HAP-1 (cell line): ENCODE measurements around the gene POLE.
A peak's percentile ranks its signal among the peaks of the same experiment; 100 is the strongest.

Experiments used
- DNase-seq, 2 experiments: peaks; one replicate each; pipeline ENCODE4 v3.0.0-alpha.2; 2016 to 2020; ENCODE audit warnings: low spot score in 2 of 2
- H3K27me3 ChIP-seq: fragments of 250-450 bp; sonication (Bioruptor Pico); 2 replicates; pipeline ENCODE4 v1.5.1; 2020; ENCODE audit warnings: low read depth, mild to moderate bottlenecking, moderate library complexity
- H3K36me3 ChIP-seq: fragments of 250-450 bp; sonication (Bioruptor Pico); replicated peaks from 2 replicates; pipeline ENCODE4 v1.5.1; 2020; ENCODE audit warnings: mild to moderate bottlenecking
- H3K4me1 ChIP-seq: fragments of 250-450 bp; sonication (Bioruptor Pico); 2 replicates; pipeline ENCODE4 v1.5.1; 2020; ENCODE audit warnings: mild to moderate bottlenecking
- H3K4me3 ChIP-seq: fragments of 250-450 bp; sonication (Bioruptor Pico); 2 replicates; pipeline ENCODE4 v1.5.1; 2020; ENCODE audit warnings: mild to moderate bottlenecking, moderate library complexity
- H3K9me3 ChIP-seq: fragments of 250-450 bp; sonication (Bioruptor Pico); 2 replicates; pipeline ENCODE4 v1.5.1; 2020; ENCODE audit warnings: mild to moderate bottlenecking, moderate library complexity
- in situ Hi-C: fragments of 300-500 bp; cut with MboI; formaldehyde crosslinking; loops from 3 replicates; pipeline ENCODE4 v1.14.3; 2020; ENCODE audit warnings: low sequenced_read_pairs, inconsistent platforms, mixed read lengths

Gene POLE

GRCh38 chr12:132687211-132688164 is at the start of gene POLE, which contains the start of gene PXMP2:
Gene POLE (minus strand): TSS chr12:132687342. CDS start chr12:132687315, 27 bp downstream.
Gene PXMP2 (plus strand): TSS chr12:132687587. CDS start chr12:132687671, 84 bp downstream.
- in situ Hi-C loops: no loop called here
- Histone ChIP-seq H3K4me3 (peak within 1 kb of the TSS; percentile 72), H3K36me3 (peaks cover 41% of the 10 kb centered on the region), H3K27me3 (no peaks in the 10 kb centered on the region), H3K4me1 (peaks cover 10% of the 10 kb centered on the region), H3K9me3 (no peaks in the 10 kb centered on the region)
- peak; percentile 95 to 98 for DNase-seq

- in situ Hi-C loops: no loop called here
- peaks cover 84% of the 10 kb centered on the region for H3K36me3 ChIP-seq
- H3K27me3 ChIP-seq: no peaks in the 10 kb centered on the region
- H3K4me3 ChIP-seq: no peak overlapping the region
- H3K4me1 ChIP-seq: no peaks in the 10 kb centered on the region
- no peak for DNase-seq
- H3K9me3 ChIP-seq: no peaks in the 10 kb centered on the region
These were observed 49.8 kb upstream of the POLE start for GRCh38 chr12:132736913-132737312.

- in situ Hi-C loops: no loop called here
- H3K9me3 ChIP-seq: no peaks in the 10 kb centered on the region
- H3K27me3 ChIP-seq: no peaks in the 10 kb centered on the region
- peaks cover 81% of the 10 kb centered on the region for H3K36me3 ChIP-seq
- H3K4me1 ChIP-seq: no peaks in the 10 kb centered on the region
- no peak for DNase-seq
- no peak overlapping the region for H3K4me3 ChIP-seq
These were observed 49.2 kb upstream of the POLE start for GRCh38 chr12:132736378-132736777.

GRCh38 chr12:132735496-132735895 is 48.4 kb upstream of the POLE start:
- Histone ChIP-seq H3K36me3 (peaks cover 81% of the 10 kb centered on the region), H3K4me3 (no peak overlapping the region), H3K4me1 (no peaks in the 10 kb centered on the region), H3K9me3 (no peaks in the 10 kb centered on the region), H3K27me3 (no peaks in the 10 kb centered on the region)
- DNase-seq: no peak
- in situ Hi-C loops: no loop called here

GRCh38 chr12:132734206-132734605 is 47.1 kb upstream of the POLE start:
- H3K9me3 ChIP-seq: no peaks in the 10 kb centered on the region; the same call in 1 of the 2 replicates
- in situ Hi-C loops: no loop called here
- no peak overlapping the region for H3K4me3 ChIP-seq
- no peaks in the 10 kb centered on the region for H3K27me3 ChIP-seq
- peaks cover 75% of the 10 kb centered on the region for H3K36me3 ChIP-seq
- no peak for DNase-seq
- H3K4me1 ChIP-seq: no peaks in the 10 kb centered on the region

- no peak for DNase-seq
- Histone ChIP-seq H3K36me3 (peaks cover 73% of the 10 kb centered on the region), H3K4me1 (no peaks in the 10 kb centered on the region), H3K27me3 (no peaks in the 10 kb centered on the region), H3K9me3 (no peaks in the 10 kb centered on the region; the same call in 1 of the 2 replicates), H3K4me3 (no peak overlapping the region)
- in situ Hi-C loops: no loop called here
These were observed 44.4 kb upstream of the POLE start for GRCh38 chr12:132731574-132731973.

GRCh38 chr12:132730353-132730752 is 43.2 kb upstream of the POLE start:
- no peaks in the 10 kb centered on the region; the same call in 1 of the 2 replicates for H3K9me3 ChIP-seq
- no peaks in the 10 kb centered on the region for H3K27me3 ChIP-seq
- no peak overlapping the region for H3K4me3 ChIP-seq
- DNase-seq: no peak
- peaks cover 73% of the 10 kb centered on the region for H3K36me3 ChIP-seq
- in situ Hi-C loops: no loop called here
- H3K4me1 ChIP-seq: no peaks in the 10 kb centered on the region

- H3K9me3 ChIP-seq: no peaks in the 10 kb centered on the region; the same call in 1 of the 2 replicates
- no peaks in the 10 kb centered on the region for H3K4me1 ChIP-seq
- H3K36me3 ChIP-seq: peaks cover 73% of the 10 kb centered on the region
- no peak overlapping the region for H3K4me3 ChIP-seq
- H3K27me3 ChIP-seq: no peaks in the 10 kb centered on the region
- in situ Hi-C loops: no loop called here
- DNase-seq: no peak
These were observed 42.6 kb upstream of the POLE start for GRCh38 chr12:132729541-132730320.

- in situ Hi-C loops: no loop called here
- no peaks in the 10 kb centered on the region for H3K27me3 ChIP-seq
- no peaks in the 10 kb centered on the region; the same call in 1 of the 2 replicates for H3K9me3 ChIP-seq
- no peak for DNase-seq
- no peak overlapping the region for H3K4me3 ChIP-seq
- no peaks in the 10 kb centered on the region for H3K4me1 ChIP-seq
- peaks cover 74% of the 10 kb centered on the region for H3K36me3 ChIP-seq
These were observed 41.4 kb upstream of the POLE start for GRCh38 chr12:132728502-132728901.

GRCh38 chr12:132727091-132727794 is 40.1 kb upstream of the POLE start:
- H3K4me3 ChIP-seq: no peak overlapping the region
- peaks cover 85% of the 10 kb centered on the region for H3K36me3 ChIP-seq
- no peaks in the 10 kb centered on the region; the same call in 1 of the 2 replicates for H3K9me3 ChIP-seq
- no peaks in the 10 kb centered on the region for H3K4me1 ChIP-seq
- no peaks in the 10 kb centered on the region for H3K27me3 ChIP-seq
- DNase-seq: no peak
- in situ Hi-C loops: no loop called here

- no peaks in the 10 kb centered on the region; the same call in 1 of the 2 replicates for H3K9me3 ChIP-seq
- peaks cover 88% of the 10 kb centered on the region for H3K36me3 ChIP-seq
- no peaks in the 10 kb centered on the region for H3K4me1 ChIP-seq
- H3K27me3 ChIP-seq: no peaks in the 10 kb centered on the region
- H3K4me3 ChIP-seq: no peak overlapping the region
- DNase-seq: no peak
- in situ Hi-C loops: no loop called here
These were observed 39.2 kb upstream of the POLE start for GRCh38 chr12:132726386-132726785.

- H3K27me3 ChIP-seq: no peaks in the 10 kb centered on the region
- DNase-seq: no peak
- in situ Hi-C loops: no loop called here
- no peak overlapping the region for H3K4me3 ChIP-seq
- peaks cover 89% of the 10 kb centered on the region for H3K36me3 ChIP-seq
- H3K9me3 ChIP-seq: no peaks in the 10 kb centered on the region; the same call in 1 of the 2 replicates
- no peaks in the 10 kb centered on the region for H3K4me1 ChIP-seq
These were observed 37.5 kb upstream of the POLE start for GRCh38 chr12:132724506-132725241.

- Histone ChIP-seq H3K27me3 (no peaks in the 10 kb centered on the region), H3K4me1 (no peaks in the 10 kb centered on the region), H3K4me3 (no peak overlapping the region), H3K36me3 (peaks cover 94% of the 10 kb centered on the region), H3K9me3 (no peaks in the 10 kb centered on the region)
- in situ Hi-C loops: no loop called here
- DNase-seq: no peak
These were observed 36.6 kb upstream of the POLE start for GRCh38 chr12:132723764-132724140.
